ENCODE data around the gene MYOC. TPM values are rescaled to one million over a fixed set of nuclear protein-coding genes. Genes with fewer than 3 reads are reported as not detected.
A peak's percentile ranks its signal among the peaks of the same experiment; 100 is the strongest.

The MYOC gene
- total RNA-seq, 2 donors from 2014 or later = 7.4 to 10.9 TPM

- ATAC-seq (peak; percentile 83 to 89), DNase-seq (peak; percentile 85)
- intact Hi-C loops (cut with DNase I) = no loop called here
Measured at GRCh38 chr1:171654942-171655745, 2.7 kb upstream of the MYOC start.

- ATAC-seq = peak; percentile 70 to 74
- intact Hi-C loops (cut with DNase I) = no loop called here
- DNase-seq = no peak
Measured at GRCh38 chr1:171654201-171654941, 1.9 kb upstream of the MYOC start.

GRCh38 chr1:171653796-171654195 lies 1.3 kb upstream of the MYOC start:
- no peak for DNase-seq
- no peak for ATAC-seq
- intact Hi-C loops (cut with DNase I) = no loop called here

GRCh38 chr1:171646249-171646560 lies 6.3 kb downstream of the MYOC start:
- ATAC-seq (no peak), DNase-seq (no peak)
- intact Hi-C loops (cut with DNase I) = loop anchor here (5.0 to 10.0 kb wide), 3 partner anchors 69 to 339 kb away; no protein-coding TSS in a partner anchor

GRCh38 chr1:171645553-171646248 lies 6.8 kb downstream of the MYOC start:
- intact Hi-C loops (cut with DNase I) = loop anchor here (2.0 to 10.0 kb wide), 5 partner anchors 69 to 339 kb away; no protein-coding TSS in a partner anchor
- DNase-seq (peak; percentile 60), ATAC-seq (peak; percentile 92)

GRCh38 chr1:171644805-171645483 lies 7.5 kb downstream of the MYOC start:
- intact Hi-C loops (cut with DNase I) = loop anchor here (2.0 to 10.0 kb wide), 5 partner anchors 70 to 340 kb away; no protein-coding TSS in a partner anchor
- ATAC-seq = peak; percentile 81 to 88
- peak; percentile 77 for DNase-seq

GRCh38 chr1:171643156-171643555 lies 9.3 kb downstream of the MYOC start:
- intact Hi-C loops (cut with DNase I) = loop anchor here in 1 of 2 donors (10.0 kb wide), 2 partner anchors 72 to 342 kb away; no protein-coding TSS in a partner anchor
- DNase-seq (no peak), ATAC-seq (no peak)

- intact Hi-C loops (cut with DNase I) = loop anchor here in 1 of 2 donors (10.0 kb wide), 2 partner anchors 73 to 343 kb away; no protein-coding TSS in a partner anchor
- ATAC-seq (no peak), DNase-seq (no peak)
Measured at GRCh38 chr1:171642197-171642596, 10.3 kb downstream of the MYOC start.

GRCh38 chr1:171641076-171641864 lies 11.2 kb downstream of the MYOC start:
- DNase-seq (no peak), ATAC-seq (no peak)
- intact Hi-C loops (cut with DNase I) = loop anchor here in 1 of 2 donors (10.0 kb wide), 2 partner anchors 74 to 344 kb away; no protein-coding TSS in a partner anchor

- DNase-seq = no peak
- intact Hi-C loops (cut with DNase I) = loop anchor here in 1 of 2 donors (10.0 kb wide), 2 partner anchors 75 to 345 kb away; no protein-coding TSS in a partner anchor
- no peak for ATAC-seq
Measured at GRCh38 chr1:171640225-171640624, 12.3 kb downstream of the MYOC start.

GRCh38 chr1:171637928-171638576 lies 14.4 kb downstream of the MYOC start:
- no peak for ATAC-seq

GRCh38 chr1:171636141-171636540 lies 16.3 kb downstream of the MYOC start:
- no peak for ATAC-seq
- intact Hi-C loops (cut with DNase I) = no loop called here
- DNase-seq = no peak

More at GRCh38 chr1:171637928-171638576, 14.4 kb downstream of the MYOC start:
- DNase-seq = no peak
- intact Hi-C loops (cut with DNase I) = no loop called here

- intact Hi-C loops (cut with DNase I) = no loop called here
- DNase-seq (no peak), ATAC-seq (no peak)
Measured at GRCh38 chr1:171635661-171636060, 16.8 kb downstream of the MYOC start.

GRCh38 chr1:171628225-171628624 lies 24.3 kb downstream of the MYOC start:
- no peak for DNase-seq
- no peak for ATAC-seq
- intact Hi-C loops (cut with DNase I) = no loop called here

- ATAC-seq (no peak), DNase-seq (no peak)
- intact Hi-C loops (cut with DNase I) = no loop called here
Measured at GRCh38 chr1:171627020-171627419, 25.5 kb downstream of the MYOC start.

GRCh38 chr1:171625225-171625624 lies 27.3 kb downstream of the MYOC start:
- DNase-seq = no peak

GRCh38 chr1:171623651-171624331 lies 28.7 kb downstream of the MYOC start:
- intact Hi-C loops (cut with DNase I) = no loop called here
- DNase-seq (no peak), ATAC-seq (no peak)

More at GRCh38 chr1:171625225-171625624, 27.3 kb downstream of the MYOC start:
- no peak for ATAC-seq
- intact Hi-C loops (cut with DNase I) = no loop called here
